H54 (cell line): Measurements from ENCODE around the gene MED13L.

ENCODE experiments used
- DNase-seq: peaks from one replicate; pipeline ENCODE4 v3.0.0; 2011; ENCODE audit warnings: low spot score, mixed read lengths; ENCODE audit not compliant: insufficient read length
- FAIRE-seq: peaks from 3 replicates; lab custom pipeline; 2011; peaks lifted over from hg19 to GRCh38; lab: Jason Lieb, UNC
- POLR2A ChIP-seq: IDR thresholded peaks from 2 replicates; pipeline ENCODE4 v1.6.1; 2011; ENCODE audit warnings: low read depth, mild to moderate bottlenecking, low read length

MED13L gene

GRCh38 chr12:116196226-116196625 lies 81.3 kb downstream of the MED13L start:
- no peak for TF ChIP-seq POLR2A
- FAIRE-seq, result no peak
- no peak for DNase-seq

GRCh38 chr12:116194935-116195431 lies 82.5 kb downstream of the MED13L start:
- FAIRE-seq (no peak), DNase-seq (no peak)
- TF ChIP-seq POLR2A, result no peak

- no peak for DNase-seq
- FAIRE-seq, result no peak
- TF ChIP-seq POLR2A, result no peak
These were observed 87.8 kb downstream of the MED13L start for GRCh38 chr12:116189692-116190091.

DNA sequence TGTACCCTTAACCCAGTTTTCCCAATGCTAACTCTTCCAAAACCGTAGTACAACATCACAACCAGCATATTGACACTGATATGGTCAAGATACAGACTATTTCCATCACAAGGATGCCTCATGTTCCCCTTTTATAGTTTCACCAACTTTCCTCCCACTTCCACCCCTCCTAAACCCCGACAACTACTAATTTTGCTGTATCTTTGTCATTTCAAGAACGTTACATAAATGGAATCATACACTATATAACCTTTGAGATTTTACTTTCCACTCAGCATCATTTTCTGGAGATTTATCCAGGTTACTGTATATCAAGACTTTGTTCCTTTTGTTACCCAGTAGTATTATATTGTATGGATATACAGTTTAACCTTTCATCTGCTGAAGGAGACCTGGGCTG lies 88.9 kb downstream of the MED13L start:
- no peak for TF ChIP-seq POLR2A
- FAIRE-seq, result no peak
- no peak for DNase-seq

- TF ChIP-seq POLR2A, result no peak
- no peak for DNase-seq
- FAIRE-seq, result peak; percentile 52
These were observed 90.4 kb downstream of the MED13L start for GRCh38 chr12:116187151-116187511.

- DNase-seq (no peak), FAIRE-seq (no peak)
- TF ChIP-seq POLR2A, result no peak
These were observed 90.9 kb downstream of the MED13L start for GRCh38 chr12:116186482-116187150.

DNA sequence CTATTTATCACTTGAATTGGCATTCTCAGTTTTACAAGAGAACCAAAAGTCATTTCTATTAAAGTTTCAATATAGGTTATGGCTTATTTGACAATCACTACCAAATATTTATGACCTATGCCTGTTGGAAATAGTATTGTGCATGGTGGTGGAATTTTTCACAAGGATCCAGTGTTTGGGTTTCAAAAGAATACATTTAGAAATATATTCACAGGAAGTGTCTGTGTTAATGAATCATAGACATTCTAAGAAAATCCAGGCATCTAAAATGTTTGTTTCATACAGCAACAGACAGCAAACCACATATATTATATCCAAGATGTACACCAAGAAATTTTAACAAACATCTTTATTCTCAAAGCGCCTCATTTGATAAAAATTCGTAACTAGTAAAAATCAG lies 92.7 kb downstream of the MED13L start:
- no peak for DNase-seq
- FAIRE-seq, result no peak
- no peak for TF ChIP-seq POLR2A

GRCh38 chr12:116183741-116184141 lies 93.8 kb downstream of the MED13L start:
- no peak for TF ChIP-seq POLR2A
- FAIRE-seq, result peak; percentile 68

DNA sequence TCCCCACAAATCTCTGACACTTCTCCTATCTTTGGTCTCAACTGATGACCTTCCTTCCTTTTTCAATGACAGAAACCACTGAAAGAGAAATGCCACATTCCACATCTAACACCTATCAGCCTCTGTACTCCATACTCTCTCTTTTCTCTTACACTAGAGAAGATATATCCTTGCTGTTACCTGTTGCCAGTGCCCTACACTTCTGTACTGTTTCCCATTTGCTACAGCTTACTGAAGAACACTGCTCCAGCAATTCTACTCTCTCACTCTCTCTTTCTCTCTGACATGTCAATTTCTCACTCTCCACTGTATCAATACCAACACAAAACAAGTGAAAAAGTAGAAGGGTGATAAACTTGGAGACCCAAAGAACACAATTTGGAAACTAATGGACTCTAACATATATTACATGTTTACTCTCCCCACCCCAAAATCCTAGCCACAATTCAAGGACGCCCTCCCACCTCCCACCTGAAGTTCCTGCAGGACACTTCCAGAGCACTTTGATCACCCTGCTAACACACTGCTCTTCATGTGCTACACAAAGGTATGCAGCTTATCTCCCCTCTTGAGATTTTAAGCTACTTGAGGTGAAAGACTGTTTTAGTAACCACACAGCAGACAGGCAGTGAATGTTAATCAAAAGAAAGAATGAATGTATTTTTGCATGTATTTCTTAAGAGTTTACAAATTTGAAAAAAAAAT lies 95.0 kb downstream of the MED13L start:
- FAIRE-seq, result no peak
- no peak for DNase-seq

More at GRCh38 chr12:116183741-116184141, 93.8 kb downstream of the MED13L start:
- DNase-seq, result no peak

DNA sequence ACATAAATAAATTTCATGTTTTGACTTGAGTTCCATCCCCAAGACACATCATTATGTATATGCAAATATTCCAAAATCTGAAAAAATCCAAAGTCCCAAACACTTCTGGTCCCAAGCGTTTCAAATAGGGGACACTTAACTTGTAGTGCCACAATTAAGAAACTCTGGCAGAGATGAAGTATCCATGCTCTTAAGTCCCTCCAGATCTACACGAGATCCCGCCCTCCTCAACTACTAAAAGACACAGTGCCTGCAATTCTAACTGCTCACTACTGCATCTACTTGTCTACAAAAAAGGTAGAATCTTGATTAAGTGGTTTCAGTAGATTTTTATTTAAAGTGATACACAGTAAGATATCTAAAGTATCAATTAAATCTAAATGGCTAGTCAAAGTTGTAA lies 97.0 kb downstream of the MED13L start:
- FAIRE-seq, result no peak
- DNase-seq, result no peak
- no peak for TF ChIP-seq POLR2A

More for the DNA sequence above, 95.0 kb downstream of the MED13L start:
- TF ChIP-seq POLR2A, result no peak

DNA sequence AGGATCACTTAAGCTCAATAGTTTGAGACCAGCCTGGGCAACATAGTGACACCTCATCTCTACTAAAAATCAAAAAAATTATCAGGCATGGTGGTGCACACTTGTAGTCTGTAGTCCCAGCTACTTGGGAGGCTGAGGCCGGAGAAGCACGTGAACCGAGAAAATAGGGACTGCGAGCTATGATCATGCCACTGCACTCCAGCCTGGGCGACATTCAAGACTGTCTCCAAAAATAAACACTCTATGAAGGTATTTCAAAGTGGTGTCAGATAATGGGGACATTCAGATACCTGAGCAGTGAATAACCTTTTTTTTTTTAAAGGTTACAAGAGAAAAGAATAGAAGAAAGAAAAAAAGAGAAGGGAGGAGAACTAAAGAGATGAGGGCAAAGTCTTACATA lies 98.1 kb downstream of the MED13L start:
- TF ChIP-seq POLR2A, result no peak
- DNase-seq (no peak), FAIRE-seq (no peak)

DNA sequence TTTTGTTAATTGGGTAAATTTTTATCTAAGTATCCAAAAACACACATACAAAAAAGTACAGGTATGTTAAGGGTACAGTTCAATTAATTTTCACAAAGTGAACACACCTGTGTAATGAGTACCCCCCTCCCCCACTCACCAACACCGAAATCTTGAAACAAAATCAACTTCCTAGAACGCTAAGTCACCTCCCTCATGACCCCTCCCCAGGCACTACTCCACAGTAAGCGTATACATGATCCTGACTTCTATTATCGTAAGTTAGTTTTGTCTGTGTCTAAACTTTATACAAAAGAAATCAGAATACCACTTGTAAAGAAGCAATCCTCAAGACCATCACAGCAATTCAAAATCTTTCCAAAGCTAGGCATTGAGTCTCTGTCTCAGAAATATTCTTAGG lies 100.5 kb downstream of the MED13L start:
- FAIRE-seq, result no peak
- no peak for DNase-seq
- TF ChIP-seq POLR2A, result no peak

DNA sequence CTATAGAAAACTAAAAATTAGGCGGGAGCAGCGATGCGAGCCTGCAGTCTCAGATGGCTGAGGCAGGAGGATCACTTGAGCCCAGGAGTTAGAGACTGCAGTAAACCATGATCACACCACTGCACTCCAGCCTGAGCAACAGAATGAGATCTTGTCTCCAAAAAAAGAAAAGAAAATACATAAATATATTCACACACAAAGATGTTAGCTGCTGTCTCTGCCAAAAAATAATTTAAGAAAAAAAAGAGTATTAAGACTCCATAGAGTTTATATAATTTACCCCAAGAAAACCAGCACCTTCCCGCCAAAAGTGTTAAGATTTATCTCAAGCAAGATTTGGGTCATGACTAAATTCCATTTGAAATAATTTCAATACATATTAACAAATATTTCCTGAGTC lies 102.6 kb downstream of the MED13L start:
- DNase-seq (no peak), FAIRE-seq (no peak)
- TF ChIP-seq POLR2A, result no peak

GRCh38 chr12:116174006-116174405 lies 103.5 kb downstream of the MED13L start:
- no peak for DNase-seq
- TF ChIP-seq POLR2A, result no peak
- no peak for FAIRE-seq

DNA sequence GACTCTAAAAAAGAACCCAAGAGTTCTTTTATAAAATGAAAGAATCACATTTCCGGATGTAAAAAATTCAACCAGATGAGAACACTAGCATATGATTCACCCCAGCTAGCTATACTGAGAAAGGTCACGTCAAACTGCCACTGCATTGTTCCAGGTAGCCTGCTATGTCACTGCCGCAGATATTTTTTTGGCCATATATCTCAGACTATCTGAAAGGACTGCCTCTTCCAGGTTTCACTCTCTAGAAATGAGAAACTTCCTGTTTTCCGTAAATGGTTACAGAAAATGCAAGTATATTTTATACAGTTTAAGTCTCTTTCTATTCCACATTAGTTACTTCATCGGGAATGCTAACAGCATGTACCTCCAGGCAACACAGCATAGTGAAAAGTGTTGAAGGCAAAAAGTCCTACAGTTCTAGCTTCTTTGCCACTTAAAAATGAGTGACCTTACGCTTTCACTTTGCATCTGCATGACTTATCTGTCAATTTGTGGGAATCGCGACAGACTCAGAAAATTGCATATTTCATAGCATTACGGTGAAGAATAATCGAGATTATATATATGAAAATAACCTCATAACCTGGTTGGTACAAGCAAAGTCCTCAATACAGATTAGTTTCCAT lies 105.2 kb downstream of the MED13L start:
- no peak for TF ChIP-seq POLR2A
- DNase-seq (no peak), FAIRE-seq (peak; percentile 33)
